GM23248 (cell line): Measurements from ENCODE around the gene AFF3.

Source experiments
- EZH2 ChIP-seq: fragments of 200-600 bp; sonication (generic); IDR thresholded peaks from 2 replicates; pipeline ENCODE4 v1.6.1; 2018; ENCODE audit warnings: antibody characterized with exemption, mild to moderate bottlenecking; ENCODE audit not compliant: insufficient read depth, poor library complexity, severe bottlenecking
- EZH2phosphoT487 ChIP-seq: fragments of 200-600 bp; sonication (generic); IDR thresholded peaks from 2 replicates; pipeline ENCODE4 v1.6.1; 2018; ENCODE audit warnings: antibody characterized with exemption, moderate library complexity, mild to moderate bottlenecking, low read depth; ENCODE audit not compliant: insufficient read depth

DNA sequence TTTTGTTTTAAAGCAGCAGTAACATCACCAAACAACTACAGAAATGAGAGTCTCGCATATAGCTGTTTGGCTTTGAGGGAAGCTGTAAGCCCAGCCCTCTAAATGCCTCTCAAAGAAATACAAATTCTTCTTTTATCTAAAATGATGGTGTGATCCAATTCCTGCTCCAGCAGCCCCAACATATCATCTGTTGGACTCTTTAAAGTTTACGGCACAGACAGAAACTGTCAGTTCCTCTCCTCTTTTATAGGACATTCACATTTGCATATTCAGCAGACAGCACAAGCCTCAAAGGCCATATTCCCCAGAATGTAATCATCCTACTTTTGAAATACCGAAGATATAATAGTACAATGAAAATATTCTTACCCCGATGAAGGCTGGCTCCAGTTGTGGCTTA, 435.7 kb downstream of the AFF3 start:
- TF ChIP-seq EZH2 (no peak), EZH2phosphoT487 (no peak)
